Keratinocyte (primary cell): Measurements from ENCODE around the gene GALNT14. TPM values are rescaled to one million over a fixed set of nuclear protein-coding genes. Genes with fewer than 3 reads are reported as not detected.

Source experiments
- DNase-seq: peaks from one replicate; pipeline ENCODE4 v3.0.0-alpha.2; 2011; ENCODE audit warnings: low read depth, missing footprints, low spot score
- FAIRE-seq: peaks from 2 replicates; lab custom pipeline; 2011; peaks lifted over from hg19 to GRCh38; lab: Jason Lieb, UNC
- H2AFZ ChIP-seq: 2 replicates; pipeline ENCODE4 v1.6.0; 2012; ENCODE audit warnings: low read length, control low read depth, inconsistent platforms; ENCODE audit not compliant: control insufficient read depth
- H3K27ac ChIP-seq: 2 replicates; pipeline ENCODE4 v1.5.1; 2011; ENCODE audit warnings: low read length; ENCODE audit not compliant: control insufficient read depth, insufficient read depth
- H3K27me3 ChIP-seq: 3 replicates; pipeline ENCODE4 v1.6.0; 2011; ENCODE audit warnings: low read length; ENCODE audit not compliant: control insufficient read depth, insufficient read depth; ENCODE audit errors: extremely low read depth
- H3K36me3 ChIP-seq, 2 experiments: 2 replicates in 1 of 2; 3 replicates in 1 of 2; pipeline ENCODE4 v1.5.1; 2011; ENCODE audit warnings: low read length in 2 of 2, mild to moderate bottlenecking in 1 of 2; ENCODE audit not compliant: control insufficient read depth in 2 of 2, insufficient read depth in 2 of 2; ENCODE audit errors: extremely low read depth in 1 of 2
- H3K4me1 ChIP-seq: 3 replicates; pipeline ENCODE4 v1.5.1; 2011; ENCODE audit warnings: low read length; ENCODE audit not compliant: control insufficient read depth, insufficient read depth; ENCODE audit errors: extremely low read depth
- H3K4me2 ChIP-seq: 3 replicates; pipeline ENCODE4 v1.6.0; 2011; ENCODE audit warnings: low read depth, low read length; ENCODE audit not compliant: control insufficient read depth, insufficient read depth; ENCODE audit errors: extremely low read depth
- H3K4me3 ChIP-seq, 3 experiments: fragments of 200-600 bp in 1 of 3; sonication (generic) in 1 of 3; 2 replicates in 2 of 3; 3 replicates in 1 of 3; pipeline ENCODE4 v1.5.1; 2011 to 2016; ENCODE audit warnings: low read length in 3 of 3, mild to moderate bottlenecking in 3 of 3, control low read depth in 2 of 3, inconsistent platforms in 1 of 3, low read depth in 1 of 3, mixed read lengths in 1 of 3, mixed run types in 1 of 3, moderate library complexity in 1 of 3; ENCODE audit not compliant: control insufficient read depth in 2 of 3, insufficient read depth in 2 of 3; ENCODE audit errors: extremely low read depth in 1 of 3
- H3K79me2 ChIP-seq: 2 replicates; pipeline ENCODE4 v1.6.0; 2012; ENCODE audit warnings: low read length; ENCODE audit not compliant: control insufficient read depth, insufficient read depth
- H3K9ac ChIP-seq: 3 replicates; pipeline ENCODE4 v1.6.0; 2011; ENCODE audit warnings: low read length; ENCODE audit not compliant: control insufficient read depth, insufficient read depth; ENCODE audit errors: extremely low read depth
- H3K9me1 ChIP-seq: 3 replicates; pipeline ENCODE4 v1.6.0; 2011; ENCODE audit warnings: low read length; ENCODE audit not compliant: control insufficient read depth, insufficient read depth; ENCODE audit errors: extremely low read depth
- H3K9me3 ChIP-seq: 2 replicates; pipeline ENCODE4 v1.5.1; 2012; ENCODE audit warnings: low read depth, low read length; ENCODE audit not compliant: control insufficient read depth
- H4K20me1 ChIP-seq: 3 replicates; pipeline ENCODE4 v1.6.0; 2011; ENCODE audit warnings: low read length; ENCODE audit not compliant: control insufficient read depth, insufficient read depth; ENCODE audit errors: extremely low read depth
- CTCF ChIP-seq, 3 experiments: IDR thresholded peaks in 1 of 3; conservative IDR thresholded peaks in 1 of 3; optimal IDR thresholded peaks in 1 of 3; 2 replicates in 2 of 3; 3 replicates in 1 of 3; pipeline versions ENCODE3 to v1.5.1; 2011; ENCODE audit warnings: low read length in 3 of 3, mild to moderate bottlenecking in 3 of 3, moderate library complexity in 2 of 3, control low read depth in 1 of 3, inconsistent platforms in 1 of 3; ENCODE audit not compliant: insufficient read depth in 2 of 3; ENCODE audit errors: extremely low read depth in 1 of 3
- EZH2 ChIP-seq: IDR thresholded peaks from one replicate; pipeline ENCODE4 v1.6.1; 2012; ENCODE audit warnings: inconsistent platforms, mild to moderate bottlenecking, low read length, moderate library complexity
- dilution Hi-C: fragments of 300-500 bp; cut with MboI; formaldehyde crosslinking; loops from one replicate; pipeline ENCODE4 v1.7.0; 2020; ENCODE audit warnings: low sequenced_read_pairs; ENCODE audit not compliant: extremely low pct_ligation_motif_present
- polyA plus RNA-seq, 5 experiments: library from polyadenylated mRNA; depleted of rRNA in 3 of 5; stranded (reverse) in 3 of 5; stranded (forward) in 1 of 5; unstranded in 1 of 5; fragments of >200 nt; gene quantifications; 1 replicate in 1 of 5; 2 replicates in 3 of 5; 3 replicates in 1 of 5; pipeline versions ENCODE4 v1.2.1 to v1.2.3, GENCODE V29; 2011 to 2012; ENCODE audit warnings: missing spikeins in 2 of 5, low read depth in 1 of 5, low replicate concordance in 1 of 5

The GALNT14 gene
- polyA plus RNA-seq, 1 donor (not counting 4 experiments of a cell fraction or from before 2014, with no cell fraction given): 27.4 TPM

GRCh38 chr2:31003749-31004148, 134.5 kb downstream of the GALNT14 start:
- H3K9me1 ChIP-seq: no peaks in the 10 kb centered on the region
- no peaks in the 10 kb centered on the region for H3K27me3 ChIP-seq
- H3K36me3 ChIP-seq: no peaks in the 10 kb centered on the region
- peak; percentile 67 for FAIRE-seq
- H3K27ac ChIP-seq: no peak overlapping the region
- no peaks in the 10 kb centered on the region for H4K20me1 ChIP-seq
- no peak overlapping the region for H3K9ac ChIP-seq
- H2AFZ ChIP-seq: no peak overlapping the region
- H3K4me3 ChIP-seq: no peak overlapping the region
- dilution Hi-C loops: no loop called here
- H3K4me2 ChIP-seq: no peak overlapping the region
- no peak for DNase-seq
- H3K79me2 ChIP-seq: no peaks in the 10 kb centered on the region
- no peaks in the 10 kb centered on the region for H3K4me1 ChIP-seq
- H3K9me3 ChIP-seq: no peaks in the 10 kb centered on the region
- TF ChIP-seq CTCF (optimal IDR thresholded peaks at IDR 0.05 in 1 of 3, IDR thresholded peaks at IDR 0.05 in 1 of 3, conservative IDR thresholded peaks at IDR 0.05 in 1 of 3; ENCODE audit: extremely low read depth in 1 of 3, insufficient read depth in 2 of 3, low read length in 3 of 3): no peak
- TF ChIP-seq EZH2: no peak

- TF ChIP-seq EZH2 (no peak), CTCF (optimal IDR thresholded peaks at IDR 0.05 in 1 of 3, IDR thresholded peaks at IDR 0.05 in 1 of 3, conservative IDR thresholded peaks at IDR 0.05 in 1 of 3; ENCODE audit: extremely low read depth in 1 of 3, insufficient read depth in 2 of 3, low read length in 3 of 3) (no peak)
- Histone ChIP-seq H3K4me2 (no peak overlapping the region), H3K4me1 (no peaks in the 10 kb centered on the region), H3K9ac (no peak overlapping the region), H4K20me1 (no peaks in the 10 kb centered on the region), H3K9me1 (no peaks in the 10 kb centered on the region), H3K27ac (no peak overlapping the region), H3K36me3 (no peaks in the 10 kb centered on the region), H3K79me2 (no peaks in the 10 kb centered on the region), H2AFZ (no peak overlapping the region), H3K27me3 (no peaks in the 10 kb centered on the region), H3K4me3 (no peak overlapping the region), H3K9me3 (no peaks in the 10 kb centered on the region)
- no peak for FAIRE-seq
- dilution Hi-C loops: no loop called here
- DNase-seq: no peak
Measured at GRCh38 chr2:31002537-31003150, 135.6 kb downstream of the GALNT14 start.
